Measurements from ENCODE around the gene MAST4.

Gene MAST4

GRCh38 chr5:66633754-66634153, 37.6 kb downstream of the MAST4 start:
- Histone ChIP-seq H3K9me3 (ENCODE audit: control insufficient read depth, insufficient read depth, low read length) (no peaks in the 10 kb centered on the region), H3K4me3 (ENCODE audit: low read length) (no peak overlapping the region), H3K4me1 (ENCODE audit: control insufficient read depth, low read length) (no peaks in the 10 kb centered on the region), H3K27ac (ENCODE audit: low read depth, low read length) (no peak overlapping the region), H3K4me2 (ENCODE audit: low read length) (no peak overlapping the region), H3K27me3 (ENCODE audit: control insufficient read depth, low read length) (no peaks in the 10 kb centered on the region), H3K36me3 (ENCODE audit: control insufficient read depth, low read length) (no peaks in the 10 kb centered on the region), H3K79me2 (ENCODE audit: control insufficient read depth, low read length) (no peaks in the 10 kb centered on the region), H3F3A (ENCODE audit: control insufficient read depth, insufficient read depth) (no peaks in the 10 kb centered on the region), H3K9me2 (replicated peaks; ENCODE audit: control insufficient read depth, low read length) (no peaks in the 10 kb centered on the region), H4K20me1 (ENCODE audit: control insufficient read depth, insufficient read depth, low read depth, low read length) (no peaks in the 10 kb centered on the region)
- no peak for TF ChIP-seq CTCF (IDR thresholded peaks at IDR 0.05; ENCODE audit: low read depth, low read length, poor library complexity, severe bottlenecking)
- no peak for TF ChIP-seq EZH2phosphoT487 (IDR thresholded peaks at IDR 0.05; ENCODE audit: borderline replicate concordance, low read length)

- no peaks in the 10 kb centered on the region for H3K9me3 ChIP-seq (ENCODE audit: control insufficient read depth, insufficient read depth, low read length)
- no peak overlapping the region for H3K4me2 ChIP-seq (ENCODE audit: low read length)
- H3K27ac ChIP-seq (ENCODE audit: low read depth, low read length): no peak overlapping the region
- H3K9me2 ChIP-seq (replicated peaks; ENCODE audit: control insufficient read depth, low read length): no peaks in the 10 kb centered on the region
- H4K20me1 ChIP-seq (ENCODE audit: control insufficient read depth, insufficient read depth, low read depth, low read length): no peaks in the 10 kb centered on the region
- no peak for TF ChIP-seq EZH2phosphoT487 (IDR thresholded peaks at IDR 0.05; ENCODE audit: borderline replicate concordance, low read length)
- no peaks in the 10 kb centered on the region for H3K36me3 ChIP-seq (ENCODE audit: control insufficient read depth, low read length)
- no peak overlapping the region for H3K4me3 ChIP-seq (ENCODE audit: low read length)
- H3K79me2 ChIP-seq (ENCODE audit: control insufficient read depth, low read length): no peaks in the 10 kb centered on the region
- H3K4me1 ChIP-seq (ENCODE audit: control insufficient read depth, low read length): no peaks in the 10 kb centered on the region
- H3K27me3 ChIP-seq (ENCODE audit: control insufficient read depth, low read length): no peaks in the 10 kb centered on the region
- no peaks in the 10 kb centered on the region for H3F3A ChIP-seq (ENCODE audit: control insufficient read depth, insufficient read depth)
Observed at GRCh38 chr5:66634601-66635000, 38.4 kb downstream of the MAST4 start.

- Histone ChIP-seq H3K27me3 (ENCODE audit: control insufficient read depth, low read length) (no peaks in the 10 kb centered on the region), H3K36me3 (ENCODE audit: control insufficient read depth, low read length) (no peaks in the 10 kb centered on the region), H3K4me2 (ENCODE audit: low read length) (no peak overlapping the region), H3F3A (ENCODE audit: control insufficient read depth, insufficient read depth) (no peaks in the 10 kb centered on the region), H3K79me2 (ENCODE audit: control insufficient read depth, low read length) (no peaks in the 10 kb centered on the region), H3K9me2 (replicated peaks; ENCODE audit: control insufficient read depth, low read length) (no peaks in the 10 kb centered on the region), H3K9me3 (ENCODE audit: control insufficient read depth, insufficient read depth, low read length) (no peaks in the 10 kb centered on the region), H3K4me3 (ENCODE audit: low read length) (no peak overlapping the region), H3K4me1 (ENCODE audit: control insufficient read depth, low read length) (no peaks in the 10 kb centered on the region), H3K27ac (ENCODE audit: low read depth, low read length) (no peak overlapping the region), H4K20me1 (ENCODE audit: control insufficient read depth, insufficient read depth, low read depth, low read length) (no peaks in the 10 kb centered on the region)
- no peak for TF ChIP-seq CTCF (IDR thresholded peaks at IDR 0.05; ENCODE audit: low read depth, low read length, poor library complexity, severe bottlenecking)
- no peak for TF ChIP-seq EZH2phosphoT487 (IDR thresholded peaks at IDR 0.05; ENCODE audit: borderline replicate concordance, low read length)
Observed at GRCh38 chr5:66637994-66638393, 41.8 kb downstream of the MAST4 start.

- Histone ChIP-seq H3K27ac (ENCODE audit: low read depth, low read length) (no peak overlapping the region), H3K4me3 (ENCODE audit: low read length) (no peak overlapping the region), H3K9me2 (replicated peaks; ENCODE audit: control insufficient read depth, low read length) (no peaks in the 10 kb centered on the region), H3K4me1 (ENCODE audit: control insufficient read depth, low read length) (no peaks in the 10 kb centered on the region), H3K36me3 (ENCODE audit: control insufficient read depth, low read length) (no peaks in the 10 kb centered on the region), H3F3A (ENCODE audit: control insufficient read depth, insufficient read depth) (no peaks in the 10 kb centered on the region), H3K4me2 (ENCODE audit: low read length) (no peak overlapping the region), H4K20me1 (ENCODE audit: control insufficient read depth, insufficient read depth, low read depth, low read length) (no peaks in the 10 kb centered on the region), H3K27me3 (ENCODE audit: control insufficient read depth, low read length) (no peaks in the 10 kb centered on the region), H3K9me3 (ENCODE audit: control insufficient read depth, insufficient read depth, low read length) (no peaks in the 10 kb centered on the region), H3K79me2 (ENCODE audit: control insufficient read depth, low read length) (no peaks in the 10 kb centered on the region)
- TF ChIP-seq EZH2phosphoT487 (IDR thresholded peaks at IDR 0.05; ENCODE audit: borderline replicate concordance, low read length): no peak
- no peak for TF ChIP-seq CTCF (IDR thresholded peaks at IDR 0.05; ENCODE audit: low read depth, low read length, poor library complexity, severe bottlenecking)
Observed at GRCh38 chr5:66639037-66639436, 42.8 kb downstream of the MAST4 start.

Data from DOHH2 (cell line).